T-helper 2 cell treated with Interferon-gamma antibody and Interleukin-4, amounts not matched to agents 5 μg/mL and 100 μg/mL, for 36 hours (primary cell): ENCODE results near the gene RPL35.
A peak's percentile ranks its signal among the peaks of the same experiment; 100 is the strongest.

ENCODE experiments used
- DNase-seq: peaks from one replicate; pipeline ENCODE4 v3.0.0; 2021; ENCODE audit warnings: low spot score
- H3K27ac Mint-ChIP-seq: one replicate; pipeline ENCODE4 v1.8.0; 2021; ENCODE audit warnings: mild to moderate bottlenecking, mixed read lengths
- H3K27me3 Mint-ChIP-seq: one replicate; pipeline ENCODE4 v1.8.0; 2021; ENCODE audit warnings: low read depth, mixed read lengths
- H3K36me3 Mint-ChIP-seq: one replicate; pipeline ENCODE4 v1.8.0; 2021; ENCODE audit warnings: low read depth, mixed read lengths
- H3K4me1 Mint-ChIP-seq: one replicate; pipeline ENCODE4 v1.8.0; 2021; ENCODE audit warnings: low read depth, mixed read lengths
- H3K4me3 Mint-ChIP-seq: one replicate; pipeline ENCODE4 v1.8.0; 2022; ENCODE audit warnings: mild to moderate bottlenecking, moderate library complexity, mixed read lengths
- H3K9me3 Mint-ChIP-seq: one replicate; pipeline ENCODE4 v1.8.0; 2021; ENCODE audit warnings: mixed read lengths

Gene RPL35

GRCh38 chr9:124868511-124869465, 7.0 kb upstream of the RPL35 start:
- Mint-ChIP-seq H3K36me3 (peaks cover 35% of the 10 kb centered on the region), H3K27ac (peak overlapping the region; percentile 96), H3K4me3 (peak overlapping the region; percentile 89), H3K4me1 (peaks cover 36% of the 10 kb centered on the region), H3K27me3 (no peaks in the 10 kb centered on the region), H3K9me3 (no peaks in the 10 kb centered on the region)
- peak; percentile 95 for DNase-seq

GRCh38 chr9:124863371-124863871, 1.7 kb upstream of the RPL35 start:
- Mint-ChIP-seq H3K4me3 (peak overlapping the region; percentile 68), H3K27ac (peak overlapping the region; percentile 49), H3K27me3 (no peaks in the 10 kb centered on the region), H3K36me3 (peaks cover 34% of the 10 kb centered on the region), H3K9me3 (no peaks in the 10 kb centered on the region), H3K4me1 (peaks cover 30% of the 10 kb centered on the region)
- no peak for DNase-seq

- Mint-ChIP-seq H3K9me3 (no peaks in the 10 kb centered on the region), H3K27me3 (no peaks in the 10 kb centered on the region), H3K4me1 (peaks cover 20% of the 10 kb centered on the region), H3K27ac (peak overlapping the region; percentile 97), H3K4me3 (peak overlapping the region; percentile 98), H3K36me3 (peaks cover 41% of the 10 kb centered on the region)
- no peak for DNase-seq
Measured at GRCh38 chr9:124860582-124861341, 995 bp downstream of the RPL35 start.

GRCh38 chr9:124859803-124860581, 1.8 kb downstream of the RPL35 start:
- Mint-ChIP-seq H3K27ac (peak overlapping the region; percentile 97), H3K9me3 (no peaks in the 10 kb centered on the region), H3K4me3 (peak overlapping the region; percentile 98), H3K4me1 (peaks cover 20% of the 10 kb centered on the region), H3K36me3 (peaks cover 41% of the 10 kb centered on the region), H3K27me3 (no peaks in the 10 kb centered on the region)
- DNase-seq = no peak

GRCh38 chr9:124858330-124859046, 3.3 kb downstream of the RPL35 start:
- H3K27ac Mint-ChIP-seq = no peak overlapping the region
- no peak overlapping the region for H3K4me3 Mint-ChIP-seq
- no peaks in the 10 kb centered on the region for H3K27me3 Mint-ChIP-seq
- H3K36me3 Mint-ChIP-seq = peaks cover 41% of the 10 kb centered on the region
- no peaks in the 10 kb centered on the region for H3K9me3 Mint-ChIP-seq
- H3K4me1 Mint-ChIP-seq = peaks cover 16% of the 10 kb centered on the region
- DNase-seq = no peak

GRCh38 chr9:124857533-124858162, 4.1 kb downstream of the RPL35 start:
- no peak overlapping the region for H3K4me3 Mint-ChIP-seq
- H3K36me3 Mint-ChIP-seq = peaks cover 41% of the 10 kb centered on the region
- peaks cover 17% of the 10 kb centered on the region for H3K4me1 Mint-ChIP-seq
- DNase-seq = no peak
- no peaks in the 10 kb centered on the region for H3K27me3 Mint-ChIP-seq
- H3K9me3 Mint-ChIP-seq = no peaks in the 10 kb centered on the region
- no peak overlapping the region for H3K27ac Mint-ChIP-seq

GRCh38 chr9:124855944-124856765, 5.6 kb downstream of the RPL35 start:
- Mint-ChIP-seq H3K27me3 (peaks cover 3% of the 10 kb centered on the region), H3K9me3 (no peaks in the 10 kb centered on the region), H3K36me3 (peaks cover 38% of the 10 kb centered on the region), H3K4me1 (peaks cover 18% of the 10 kb centered on the region), H3K27ac (no peak overlapping the region), H3K4me3 (no peak overlapping the region)
- DNase-seq = no peak

GRCh38 chr9:124855566-124855943, 6.2 kb downstream of the RPL35 start:
- Mint-ChIP-seq H3K27ac (no peak overlapping the region), H3K9me3 (no peaks in the 10 kb centered on the region), H3K4me3 (no peak overlapping the region), H3K27me3 (peaks cover 8% of the 10 kb centered on the region), H3K36me3 (peaks cover 32% of the 10 kb centered on the region), H3K4me1 (peaks cover 18% of the 10 kb centered on the region)
- DNase-seq = no peak

GRCh38 chr9:124854822-124855221, 6.9 kb downstream of the RPL35 start:
- Mint-ChIP-seq H3K27ac (peak overlapping the region; percentile 34), H3K27me3 (peaks cover 10% of the 10 kb centered on the region), H3K9me3 (no peaks in the 10 kb centered on the region), H3K4me1 (peaks cover 13% of the 10 kb centered on the region), H3K4me3 (no peak overlapping the region), H3K36me3 (peaks cover 25% of the 10 kb centered on the region)
- no peak for DNase-seq

- no peak overlapping the region for H3K27ac Mint-ChIP-seq
- H3K4me3 Mint-ChIP-seq = no peak overlapping the region
- H3K27me3 Mint-ChIP-seq = peaks cover 10% of the 10 kb centered on the region
- H3K36me3 Mint-ChIP-seq = peaks cover 18% of the 10 kb centered on the region
- peaks cover 8% of the 10 kb centered on the region for H3K4me1 Mint-ChIP-seq
- no peak for DNase-seq
- H3K9me3 Mint-ChIP-seq = no peaks in the 10 kb centered on the region
Measured at GRCh38 chr9:124854161-124854560, 7.6 kb downstream of the RPL35 start.

GRCh38 chr9:124853605-124854143, 8.1 kb downstream of the RPL35 start:
- DNase-seq = no peak
- peaks cover 8% of the 10 kb centered on the region for H3K4me1 Mint-ChIP-seq
- peaks cover 10% of the 10 kb centered on the region for H3K27me3 Mint-ChIP-seq
- H3K27ac Mint-ChIP-seq = no peak overlapping the region
- H3K36me3 Mint-ChIP-seq = peaks cover 13% of the 10 kb centered on the region
- H3K4me3 Mint-ChIP-seq = peak overlapping the region; percentile 49
- no peaks in the 10 kb centered on the region for H3K9me3 Mint-ChIP-seq
